ENCODE data around the gene CFAP90.

CFAP90 gene, protein sequence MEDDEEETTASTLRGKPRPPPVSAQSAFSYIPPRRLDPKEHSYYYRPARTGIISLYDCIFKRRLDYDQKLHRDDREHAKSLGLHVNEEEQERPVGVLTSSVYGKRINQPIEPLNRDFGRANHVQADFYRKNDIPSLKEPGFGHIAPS

DNA sequence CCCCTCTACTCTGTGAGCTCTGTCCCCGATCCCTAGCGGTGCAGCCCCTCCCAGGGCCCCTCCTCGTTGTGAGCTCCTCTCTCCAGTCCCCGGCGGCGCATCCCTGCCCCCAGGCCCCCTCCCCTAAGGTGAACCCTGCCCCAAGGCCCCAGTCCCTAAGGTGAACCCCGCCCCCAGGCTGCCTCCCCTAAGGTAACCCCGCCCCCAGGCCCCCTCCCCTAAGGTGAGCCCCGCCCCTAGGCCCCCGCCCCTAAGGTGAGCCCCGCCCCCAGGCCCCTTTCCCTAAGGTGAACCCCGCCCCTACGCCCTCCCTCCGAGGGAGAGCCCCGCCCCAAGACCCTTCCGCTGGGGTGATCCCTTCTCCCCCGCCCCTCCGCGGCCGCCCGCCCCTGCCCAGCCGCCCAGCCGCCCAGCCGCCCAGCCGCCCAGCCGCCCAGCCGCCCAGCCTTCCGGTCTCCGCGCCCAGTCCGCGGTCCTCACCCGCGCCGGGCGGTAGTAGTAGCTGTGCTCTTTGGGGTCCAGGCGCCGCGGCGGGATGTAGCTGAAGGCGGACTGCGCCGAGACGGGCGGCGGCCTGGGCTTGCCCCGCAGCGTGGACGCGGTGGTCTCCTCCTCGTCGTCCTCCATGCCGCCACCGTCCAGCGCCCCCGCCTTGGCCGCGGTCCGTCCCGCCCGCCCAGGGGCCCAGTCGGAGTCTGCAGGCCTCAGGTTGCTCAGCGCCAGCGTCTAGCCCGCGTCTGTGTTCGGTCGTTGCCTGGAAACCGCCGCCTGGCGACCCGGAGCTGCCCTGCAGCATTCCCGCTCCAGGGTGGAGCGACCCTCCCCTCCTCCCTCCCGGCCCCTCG, at the start of gene CFAP90:
Gene CFAP90 (minus strand): TSS at position 739 of the 845 bp plus-strand sequence. CDS start 112 bp downstream, at position 627.
- DNase-seq, result no peak

DNA sequence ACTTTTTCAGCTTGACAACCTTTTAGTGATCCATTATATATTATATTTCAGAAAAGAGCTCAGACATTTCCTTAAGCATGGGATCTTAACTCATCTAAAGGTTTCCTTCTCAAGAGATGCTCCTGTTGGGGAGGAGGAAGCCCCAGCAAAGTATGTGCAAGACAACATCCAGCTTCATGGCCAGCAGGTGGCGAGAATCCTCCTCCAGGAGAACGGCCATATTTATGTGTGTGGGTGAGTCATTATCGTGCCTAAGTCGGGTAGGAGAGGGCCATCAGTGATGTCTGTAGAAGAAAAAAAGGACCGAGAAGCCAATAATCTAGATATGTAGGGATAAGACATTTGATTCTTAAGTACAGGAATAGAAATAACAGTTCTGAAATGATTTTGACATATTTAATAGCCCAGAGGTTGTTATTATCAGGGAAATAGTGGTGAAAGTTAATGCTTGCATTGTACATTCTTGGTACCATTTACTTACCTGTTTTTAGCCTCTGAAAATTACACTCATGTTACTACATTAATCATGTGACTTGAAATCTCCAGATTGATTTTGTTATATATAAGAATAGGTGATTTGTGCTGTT, 46.2 kb upstream of the CFAP90 start:
- peak; percentile 30 to 34 for DNase-seq

DNA sequence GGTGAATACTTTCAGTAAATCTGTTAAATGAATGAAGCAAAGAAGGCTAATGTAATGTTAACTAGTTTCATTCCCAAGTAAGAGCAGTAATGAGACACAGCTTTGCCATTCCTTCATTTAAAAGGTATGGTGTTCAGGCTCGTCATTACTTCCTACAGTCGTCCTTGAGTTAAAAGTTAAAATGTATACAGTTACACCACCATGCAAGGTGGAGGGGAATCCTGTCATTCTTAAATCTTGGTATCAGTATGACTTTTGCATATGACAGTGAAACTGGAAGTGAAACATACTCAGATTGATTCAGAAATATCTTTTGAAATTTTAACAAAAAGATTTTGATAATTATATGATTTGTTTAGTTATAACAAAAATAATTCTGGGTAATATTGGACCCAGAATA, 43.9 kb upstream of the CFAP90 start:
- no peak for DNase-seq

DNA sequence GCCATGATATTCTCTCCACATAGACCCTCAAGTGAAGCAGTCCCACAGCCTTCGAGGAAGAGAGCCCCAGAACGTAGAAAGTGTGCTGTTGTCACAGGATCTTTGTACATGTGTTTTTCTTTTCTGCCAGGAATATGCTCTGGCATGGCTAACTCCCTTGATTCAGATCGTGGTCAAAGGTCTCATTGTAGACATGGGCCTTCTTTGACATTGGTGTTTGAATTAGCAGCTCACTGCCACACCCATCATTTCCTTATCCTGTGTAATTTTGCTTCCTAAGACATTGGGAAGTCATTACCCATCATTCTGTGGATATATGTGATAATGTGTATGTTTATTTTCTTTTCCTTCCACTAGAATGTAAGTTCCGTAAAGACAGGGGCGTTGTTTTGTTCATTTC, 43.5 kb upstream of the CFAP90 start:
- no peak for DNase-seq

DNA sequence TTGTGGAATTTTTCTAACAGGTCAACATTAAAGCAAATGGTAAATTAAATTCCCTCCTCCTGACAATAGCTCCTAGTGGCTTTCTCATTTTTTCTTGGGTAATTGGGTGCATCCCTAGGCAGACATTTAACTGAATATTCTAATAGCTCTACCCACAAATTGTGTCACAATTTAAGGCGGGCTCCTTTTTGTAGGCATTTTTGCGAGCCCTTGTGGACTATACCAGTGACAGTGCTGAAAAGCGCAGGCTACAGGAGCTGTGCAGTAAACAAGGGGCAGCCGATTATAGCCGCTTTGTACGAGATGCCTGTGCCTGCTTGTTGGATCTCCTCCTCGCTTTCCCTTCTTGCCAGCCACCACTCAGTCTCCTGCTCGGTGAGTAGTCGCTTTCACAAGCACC, 38.0 kb upstream of the CFAP90 start:
- DNase-seq, result no peak

DNA sequence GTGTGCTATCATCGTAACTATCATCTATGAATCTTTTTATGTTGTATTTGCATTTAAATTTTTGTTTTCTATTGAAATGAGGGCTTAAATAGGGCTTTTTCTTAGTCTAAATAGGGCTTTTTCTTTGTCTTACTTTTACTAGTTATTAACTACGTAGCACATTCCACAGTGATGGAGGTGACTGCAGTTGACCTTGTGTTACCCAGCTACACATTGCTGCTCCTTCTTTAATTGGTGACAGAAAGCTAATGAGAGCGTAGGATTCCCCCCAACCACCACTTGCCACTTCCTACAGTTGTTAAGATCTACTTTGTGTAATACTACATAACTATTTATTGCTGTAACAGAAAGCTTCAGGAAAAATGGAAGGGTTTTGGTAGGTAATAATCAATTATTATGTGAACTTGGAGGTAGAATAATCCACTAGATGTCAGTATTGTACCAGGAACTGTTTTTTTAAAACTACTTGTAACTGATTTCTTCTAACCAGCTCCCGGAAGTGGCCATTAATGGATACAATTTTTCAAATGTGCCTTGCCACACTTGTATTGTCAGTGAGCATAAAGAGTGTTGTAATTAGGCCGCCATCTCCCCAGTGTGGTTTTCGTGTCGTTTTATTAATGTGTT, 36.0 kb upstream of the CFAP90 start:
- DNase-seq, result peak; percentile 44 to 47

DNA sequence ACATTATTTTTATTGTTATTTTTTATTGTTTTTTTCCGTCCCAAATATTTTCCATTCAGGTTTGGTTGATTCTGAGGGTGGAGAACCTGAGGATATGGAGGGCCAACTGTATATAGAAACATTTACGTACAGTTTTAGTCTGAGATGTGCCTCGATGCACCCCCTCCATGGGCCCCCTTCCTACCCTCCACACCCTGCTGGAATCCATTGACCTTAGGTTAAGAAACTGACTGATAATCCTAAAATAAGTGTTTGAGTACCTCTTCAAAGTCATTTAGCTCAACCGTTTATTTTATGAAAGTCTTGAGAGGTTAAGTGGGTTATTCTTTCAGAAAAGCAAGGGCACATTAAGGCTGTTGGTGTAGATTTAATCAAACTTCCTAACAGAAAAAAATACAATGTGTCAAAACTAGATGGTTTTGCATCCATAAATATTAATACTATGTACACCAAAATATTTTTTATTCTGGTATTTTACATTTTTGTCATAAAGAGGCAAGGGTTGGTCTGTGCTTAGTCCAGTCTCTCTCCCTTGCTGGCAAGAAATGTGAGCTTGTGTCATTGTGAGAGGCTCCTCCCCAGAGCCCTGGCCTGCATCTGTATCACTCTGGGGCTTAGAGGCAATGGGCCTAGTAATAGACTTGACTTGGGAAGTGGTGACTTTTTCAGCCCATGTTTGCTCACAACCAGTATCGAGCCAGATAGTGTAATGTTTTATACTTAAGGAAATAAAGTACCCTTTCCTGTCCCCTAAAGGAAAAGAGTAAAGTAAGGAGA, 33.7 kb upstream of the CFAP90 start:
- DNase-seq, result no peak

DNA sequence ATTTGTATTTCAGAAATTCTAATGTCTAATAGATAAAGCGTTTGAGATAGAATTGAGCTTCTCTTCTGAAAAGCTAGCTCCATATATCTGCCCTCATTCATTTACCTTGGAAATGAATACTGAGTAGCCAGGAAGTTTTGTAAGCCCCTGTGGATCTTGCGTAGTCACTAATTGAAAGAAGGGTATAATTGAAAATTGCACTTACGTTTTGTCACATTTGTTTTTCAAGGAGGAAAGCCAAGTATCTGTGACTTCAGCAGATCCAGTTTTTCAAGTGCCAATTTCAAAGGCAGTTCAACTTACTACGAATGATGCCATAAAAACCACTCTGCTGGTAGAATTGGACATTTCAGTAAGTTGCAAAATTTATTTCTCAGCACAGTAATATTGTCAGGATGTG, 32.0 kb upstream of the CFAP90 start:
- no peak for DNase-seq

DNA sequence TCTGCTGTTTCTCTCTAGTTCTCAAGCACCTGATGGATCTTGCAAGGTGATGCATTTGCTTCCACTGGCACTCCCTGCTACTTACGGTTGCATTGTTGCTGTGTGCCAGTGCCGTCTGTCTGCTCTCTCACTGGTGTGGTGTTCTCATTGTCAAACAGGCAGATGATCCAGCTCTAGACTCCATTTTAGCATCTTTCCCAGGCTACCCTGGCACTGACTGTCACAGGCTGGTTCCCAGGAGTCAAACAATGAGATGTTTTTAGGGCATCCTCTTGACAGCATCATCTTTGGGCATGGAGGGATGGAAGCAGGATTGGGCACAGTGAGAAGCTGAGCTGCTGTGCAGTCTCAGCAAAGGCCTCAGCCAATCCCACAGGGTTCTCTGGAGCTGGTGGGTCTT, 30.9 kb upstream of the CFAP90 start:
- no peak for DNase-seq

DNA sequence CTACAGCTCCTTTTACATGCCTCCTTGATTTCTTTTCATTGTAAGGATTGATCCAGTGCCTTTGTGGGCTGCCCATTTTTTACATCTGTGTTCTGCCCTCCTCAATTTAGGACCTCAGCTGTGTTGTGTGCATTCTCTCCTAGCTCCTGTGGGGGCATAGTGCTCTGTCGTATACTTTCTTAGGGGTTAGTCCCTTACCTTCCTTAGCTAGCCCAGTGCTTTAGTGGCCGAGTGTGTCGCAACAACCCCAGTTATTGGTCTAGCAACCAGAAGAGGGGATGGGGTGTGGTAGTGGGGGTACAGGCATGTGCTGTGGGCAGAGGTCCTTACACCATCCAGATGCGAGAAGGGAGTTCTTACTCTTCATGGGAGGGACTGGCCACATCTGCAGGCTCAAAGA, 30.2 kb upstream of the CFAP90 start:
- DNase-seq, result no peak

DNA sequence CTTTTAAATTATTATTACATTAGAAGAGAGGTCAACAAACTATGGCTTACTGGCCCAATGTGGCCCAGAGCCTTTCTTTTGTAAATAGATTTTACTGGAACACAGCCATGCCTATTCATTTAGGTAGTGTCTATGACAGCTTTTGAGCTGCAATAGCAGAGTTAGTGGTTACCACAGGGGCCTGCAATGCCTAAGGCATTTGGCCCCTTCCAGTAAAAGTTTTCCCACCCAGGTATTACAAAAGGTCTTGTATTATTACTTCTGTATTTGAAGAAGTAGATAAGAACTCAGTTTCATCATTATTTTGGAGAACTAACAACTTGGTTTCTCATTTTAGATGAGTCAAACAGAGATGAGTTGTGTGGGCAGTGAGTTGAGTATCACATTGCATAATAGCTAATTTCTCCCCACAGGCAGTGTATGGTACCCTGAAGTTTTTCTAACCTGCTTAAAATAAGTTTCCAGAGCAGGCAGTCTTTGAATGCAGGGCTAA, 27.5 kb upstream of the CFAP90 start:
- DNase-seq, result peak; percentile 76 to 77

DNA sequence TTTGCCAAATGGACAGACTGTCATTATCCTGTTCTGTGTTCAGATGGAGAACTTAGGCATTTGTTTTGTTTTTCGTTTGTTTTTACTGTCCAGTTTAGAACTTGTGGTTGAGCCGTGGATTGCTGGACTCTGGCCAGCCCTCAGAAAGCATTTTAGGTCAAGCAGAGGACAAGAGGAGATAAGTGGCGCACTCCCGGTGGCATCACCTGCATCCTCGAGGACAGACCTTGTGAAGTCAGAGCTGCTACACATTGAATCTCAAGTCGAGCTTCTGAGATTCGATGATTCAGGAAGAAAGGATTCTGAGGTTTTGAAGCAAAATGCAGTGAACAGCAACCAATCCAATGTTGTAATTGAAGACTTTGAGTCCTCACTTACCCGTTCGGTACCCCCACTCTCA, 26.9 kb upstream of the CFAP90 start:
- no peak for DNase-seq

DNA sequence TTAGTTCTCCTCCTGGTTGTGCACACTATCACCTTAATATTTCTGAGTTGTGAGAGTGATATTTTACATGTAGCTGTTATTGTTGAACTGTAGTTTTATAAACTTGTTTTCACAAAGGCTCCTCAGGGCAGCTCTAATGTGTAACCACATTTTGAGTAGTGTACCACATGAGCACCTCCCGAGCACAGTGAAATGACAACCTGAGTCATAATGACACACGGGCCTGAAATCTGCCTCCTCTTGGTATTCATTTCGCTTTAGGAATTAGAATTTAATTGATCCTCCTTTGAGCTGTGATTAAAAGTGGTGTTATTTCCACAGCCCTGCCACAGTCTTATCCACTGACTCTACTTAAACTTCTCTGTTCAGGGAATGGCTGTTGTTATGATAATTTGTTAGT, 25.9 kb upstream of the CFAP90 start:
- no peak for DNase-seq

DNA sequence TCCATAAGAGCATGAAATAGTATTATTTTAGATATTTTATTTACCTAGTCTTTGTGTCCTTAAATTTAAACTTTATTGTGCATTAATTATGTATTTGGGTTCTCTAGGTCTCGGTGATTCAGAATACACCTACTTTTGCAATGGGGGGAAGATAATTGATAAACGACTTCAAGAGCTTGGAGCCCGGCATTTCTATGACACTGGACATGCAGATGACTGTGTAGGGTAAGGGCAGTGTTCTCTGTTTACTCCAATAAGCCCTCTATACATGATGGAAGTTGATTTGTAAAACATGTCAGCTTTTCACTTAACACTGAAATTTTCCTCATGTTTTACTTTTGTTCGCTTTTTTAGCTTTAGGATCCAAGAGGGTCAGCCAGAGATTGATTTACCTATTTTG, 24.2 kb upstream of the CFAP90 start:
- no peak for DNase-seq

DNA sequence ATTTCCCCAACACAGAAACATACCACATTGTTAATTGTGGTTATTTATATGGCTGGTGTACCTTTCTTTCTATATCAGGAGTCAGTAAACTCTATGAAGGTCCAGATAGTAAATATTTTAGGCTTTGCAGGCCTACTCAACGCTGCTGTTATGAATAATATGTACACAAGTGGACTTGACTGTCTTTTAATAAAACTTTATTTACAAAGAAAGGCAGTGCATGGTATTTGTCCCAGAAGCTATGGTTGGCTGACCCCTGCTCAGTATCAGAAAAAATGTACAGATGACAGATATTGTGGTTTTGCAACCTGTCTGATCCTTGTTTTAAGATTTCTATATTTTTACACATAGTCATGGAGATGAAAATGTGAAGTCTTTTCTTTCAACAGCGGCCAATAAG, 23.7 kb upstream of the CFAP90 start:
- no peak for DNase-seq

DNA sequence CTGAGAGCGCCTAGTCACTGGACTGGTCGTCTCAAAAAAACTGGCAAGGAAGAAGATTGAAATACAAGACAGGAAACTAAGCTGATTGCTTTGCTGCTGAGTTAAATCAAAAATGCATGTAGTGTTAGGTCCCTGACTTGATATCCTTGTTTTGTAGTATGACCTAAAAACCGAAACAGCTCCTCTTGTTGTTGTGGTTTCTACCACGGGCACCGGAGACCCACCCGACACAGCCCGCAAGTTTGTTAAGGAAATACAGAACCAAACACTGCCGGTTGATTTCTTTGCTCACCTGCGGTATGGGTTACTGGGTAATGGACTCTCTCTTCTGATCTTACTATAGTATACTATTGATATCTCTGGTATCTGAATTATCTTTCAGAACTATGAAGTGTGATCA, 22.3 kb upstream of the CFAP90 start:
- DNase-seq, result no peak

DNA sequence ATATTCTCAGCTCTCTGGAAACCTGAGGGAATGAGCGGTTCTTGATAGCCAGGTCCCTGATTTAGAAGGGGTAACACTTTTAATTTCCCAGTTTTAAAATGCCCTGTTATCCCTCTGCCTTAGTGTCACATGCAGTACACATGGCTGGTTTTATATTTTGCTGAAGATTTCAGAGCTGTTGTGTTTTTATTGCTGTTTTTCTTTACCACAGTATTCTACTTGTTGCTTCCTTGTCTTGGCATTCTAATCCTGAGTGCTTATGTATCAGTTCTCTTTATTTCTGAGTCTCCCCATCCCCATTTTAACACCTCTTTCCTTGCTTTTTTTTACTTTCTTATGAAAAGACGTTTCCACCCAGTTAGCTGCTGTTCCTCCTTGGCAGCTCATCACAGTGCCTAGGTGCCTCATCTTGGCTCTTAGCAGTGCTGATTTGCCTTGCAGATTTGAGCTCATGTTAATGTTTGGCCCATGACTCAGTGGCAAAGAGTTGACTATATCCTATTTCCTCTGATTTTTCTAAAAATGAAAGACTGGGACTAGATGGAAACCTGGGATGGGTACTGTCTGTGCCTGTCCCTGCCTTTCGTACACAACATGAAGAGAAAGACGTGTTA, 21.7 kb upstream of the CFAP90 start:
- DNase-seq, result no peak

DNA sequence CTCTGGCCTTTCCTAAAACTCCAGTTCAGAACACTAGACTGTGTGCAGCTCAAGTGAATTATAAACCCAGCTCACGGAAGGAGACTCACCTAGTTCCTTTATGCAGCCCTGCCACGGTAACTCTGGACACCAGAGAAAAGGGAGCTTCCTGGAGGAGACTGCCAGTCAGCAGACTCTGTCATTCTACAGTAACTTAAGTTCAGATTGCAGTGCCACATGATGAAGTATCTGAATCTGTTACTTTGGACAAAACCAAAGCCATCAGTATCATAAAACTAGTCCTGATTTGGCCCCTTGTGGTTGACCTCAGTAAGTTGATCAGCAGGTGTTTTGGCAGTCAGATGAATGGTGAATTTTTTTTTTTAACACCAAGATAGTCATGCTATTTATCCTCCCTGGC, 20.7 kb upstream of the CFAP90 start:
- DNase-seq, result no peak

DNA sequence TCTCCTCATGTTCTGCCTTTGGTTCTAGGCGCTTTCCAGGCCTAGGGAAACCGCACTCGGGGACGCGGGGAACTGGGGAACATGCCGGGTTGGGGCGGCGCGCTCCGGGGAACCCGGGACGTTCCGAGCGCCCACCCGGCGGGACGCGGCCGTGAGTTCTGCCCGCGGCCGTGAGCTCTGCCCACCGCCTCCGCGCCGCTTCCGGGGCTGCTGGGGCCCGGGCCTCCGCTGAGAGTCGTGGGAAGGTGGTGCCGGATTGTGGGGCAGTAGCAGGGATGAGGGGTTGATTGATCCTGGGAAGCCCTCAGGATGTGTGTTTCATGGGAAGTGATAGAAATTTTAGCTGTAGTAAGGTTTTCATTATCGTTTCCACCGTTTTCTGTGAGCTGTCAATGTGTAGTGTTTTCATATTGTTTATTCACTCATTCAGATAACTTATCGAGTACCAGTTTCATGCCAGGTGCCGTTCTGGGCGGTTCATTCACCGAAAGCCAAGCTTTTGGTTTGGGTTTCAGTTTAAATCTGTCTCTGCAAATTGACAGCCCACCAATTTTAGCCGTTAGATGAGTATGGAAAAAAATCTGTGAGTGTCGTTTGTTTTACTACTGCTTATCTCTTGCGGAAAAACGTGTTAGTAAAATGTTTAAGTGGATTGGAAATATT, 18.7 kb upstream of the CFAP90 start:
- DNase-seq, result no peak

DNA sequence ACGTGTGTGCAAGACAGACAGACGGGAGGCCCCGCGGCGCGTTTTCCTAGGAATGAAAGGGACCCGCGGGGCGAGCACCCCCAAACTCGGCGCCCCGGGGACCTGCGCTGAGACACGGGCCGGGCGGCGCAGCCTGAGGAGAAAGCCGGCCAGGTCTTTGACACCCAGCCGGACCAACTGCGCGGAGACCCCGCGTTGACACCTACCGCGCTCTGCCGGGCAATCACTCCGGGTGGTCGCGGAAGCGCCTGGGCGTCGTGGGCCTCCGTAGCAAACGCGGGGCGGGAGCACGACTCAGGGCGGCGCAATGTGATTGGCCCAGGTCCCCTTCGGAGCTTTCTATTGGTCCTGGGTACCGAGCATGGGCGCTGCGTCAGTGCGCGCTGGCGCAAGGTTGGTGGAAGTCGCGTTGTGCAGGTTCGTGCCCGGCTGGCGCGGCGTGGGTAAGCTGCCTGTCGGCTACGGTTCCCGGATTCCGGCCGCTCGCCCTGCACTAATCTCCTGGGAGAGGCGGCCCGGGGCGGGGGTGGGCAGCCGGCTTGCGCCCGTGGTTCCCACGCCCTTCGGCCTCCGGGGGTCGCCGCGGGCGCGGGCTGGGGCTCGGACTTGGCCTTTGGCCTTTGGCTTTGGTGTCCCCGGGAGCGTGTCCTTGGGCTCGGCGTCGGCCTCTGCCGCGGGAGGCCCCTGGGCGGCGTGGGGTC, 18.0 kb upstream of the CFAP90 start, which contains the start of the genes FASTKD3 and MTRR:
Gene FASTKD3 (minus strand): TSS at position 259 of the 701 bp plus-strand sequence. CDS start 948 bp downstream, outside the sequence.
Gene MTRR (plus strand): TSS at position 376 of the 701 bp plus-strand sequence. CDS start 1,647 bp downstream, outside the sequence.
- DNase-seq, result peak; percentile 77 to 84

DNA sequence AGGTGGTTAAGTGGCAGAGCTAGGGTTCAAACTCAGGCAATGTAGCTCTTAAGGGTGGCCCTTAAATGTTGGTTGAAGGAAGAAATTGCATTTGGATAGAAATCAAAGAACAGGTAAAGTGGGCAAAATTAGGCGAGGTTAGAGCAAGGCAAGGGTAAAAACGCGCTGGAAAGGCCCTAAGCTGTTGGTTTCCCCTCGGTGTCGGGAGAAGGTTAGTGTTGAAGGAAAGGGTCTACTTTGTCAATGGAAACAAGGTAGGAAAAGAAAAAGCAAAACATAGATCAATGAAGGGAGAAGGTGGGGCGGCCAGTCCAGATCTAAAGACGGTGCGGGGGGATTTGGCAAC, 17.5 kb upstream of the CFAP90 start:
- no peak for DNase-seq

Measured in AML-193 (cell line).